ENCODE measurements around the gene CAMLG. TPM values are rescaled to one million over a fixed set of nuclear protein-coding genes. Genes with fewer than 3 reads are reported as not detected.
A peak's percentile ranks its signal among the peaks of the same experiment; 100 is the strongest.
"Not testable (repeated sequence)": the region's sequence is repeated elsewhere in the genome, so short reads cannot be mapped to it uniquely, and the experiment has no call there.

The CAMLG gene
- total RNA-seq, 1 donor from 2014 or later, result 27.7 TPM

DNA sequence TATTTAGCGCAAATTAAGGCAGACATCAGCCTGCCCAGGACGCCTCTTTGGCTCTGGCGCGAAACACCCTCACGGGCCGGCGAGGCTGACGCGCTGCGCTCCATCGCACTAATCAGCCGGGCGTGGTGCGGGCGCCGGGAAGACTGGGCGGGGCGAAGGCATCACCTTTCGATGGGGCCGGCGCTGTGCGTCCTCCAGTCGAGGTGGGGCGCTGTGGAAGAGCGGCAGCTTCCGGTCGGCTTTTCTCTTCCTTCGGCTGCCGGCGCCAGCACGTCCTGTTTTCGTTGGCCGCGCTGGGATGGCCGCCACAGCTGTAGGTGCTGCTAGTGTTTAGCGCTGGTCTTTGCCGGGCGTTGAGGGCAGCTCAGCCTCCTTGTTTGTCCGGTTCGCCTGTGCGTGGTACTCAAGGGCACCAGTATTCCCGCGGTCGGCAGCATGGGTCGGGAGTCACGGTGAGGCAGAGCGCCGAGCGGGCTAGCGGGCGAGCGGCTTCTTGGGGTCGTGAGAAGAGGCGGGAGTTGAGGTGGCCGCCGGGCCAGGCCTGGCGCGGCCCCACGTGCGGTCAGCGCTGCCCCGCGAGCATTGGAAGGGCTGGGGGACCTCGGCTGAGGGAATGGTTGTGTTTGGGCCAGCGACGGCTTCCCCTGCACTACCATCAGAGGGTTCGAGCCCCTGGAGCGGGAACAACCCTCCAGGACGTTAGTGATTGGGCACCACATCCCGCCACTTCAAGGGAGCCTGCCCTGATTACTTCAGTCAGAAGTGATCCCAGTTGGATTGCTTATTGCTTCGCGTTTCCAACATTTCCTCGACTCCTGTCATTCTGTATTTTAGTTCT is 20.4 kb downstream of the CAMLG start, which contains the start of gene DDX46:
Gene DDX46, plus strand, starts transcription at position 276 of the 838 bp plus-strand sequence. Its CDS starts 160 bp downstream, at position 436.
- peak within 1 kb of the TSS; percentile 93 for H3K27ac Mint-ChIP-seq (ENCODE audit: unreplicated experiment)
- Histone ChIP-seq H3K4me1 (ENCODE audit: insufficient read depth, low read length) (peaks cover 11% of the 10 kb centered on the region), H3K9ac (ENCODE audit: low read length) (peak within 1 kb of the TSS; percentile 94), H3K36me3 (ENCODE audit: insufficient read depth, low read length) (peaks cover under 1% of the 10 kb centered on the region), H3K4me3 (ENCODE audit: insufficient read depth, low read depth, low read length) (peak within 1 kb of the TSS; percentile 94), H2AFZ (ENCODE audit: low read depth, low read length) (peak within 1 kb of the TSS; percentile 99), H3K27me3 (ENCODE audit: insufficient read depth, low read length) (no peaks in the 10 kb centered on the region), H4K20me1 (ENCODE audit: insufficient read depth, low read length) (peaks cover 32% of the 10 kb centered on the region), H3K27ac (ENCODE audit: low read depth, low read length) (peak within 1 kb of the TSS; percentile 89), H3K4me2 (ENCODE audit: low read length) (peak within 1 kb of the TSS; percentile 95), H3K9me3 (ENCODE audit: insufficient read depth, low read depth, low read length) (no peaks in the 10 kb centered on the region), H3K79me2 (ENCODE audit: insufficient read depth, low read length) (peaks cover 52% of the 10 kb centered on the region)
- H3K36me3 Mint-ChIP-seq (ENCODE audit: low read depth, unreplicated experiment), result peaks cover under 1% of the 10 kb centered on the region
- DNase-seq (ENCODE audit: low read depth) (peak; percentile 82), FAIRE-seq (no peak)
- TF ChIP-seq, protein P1, sequence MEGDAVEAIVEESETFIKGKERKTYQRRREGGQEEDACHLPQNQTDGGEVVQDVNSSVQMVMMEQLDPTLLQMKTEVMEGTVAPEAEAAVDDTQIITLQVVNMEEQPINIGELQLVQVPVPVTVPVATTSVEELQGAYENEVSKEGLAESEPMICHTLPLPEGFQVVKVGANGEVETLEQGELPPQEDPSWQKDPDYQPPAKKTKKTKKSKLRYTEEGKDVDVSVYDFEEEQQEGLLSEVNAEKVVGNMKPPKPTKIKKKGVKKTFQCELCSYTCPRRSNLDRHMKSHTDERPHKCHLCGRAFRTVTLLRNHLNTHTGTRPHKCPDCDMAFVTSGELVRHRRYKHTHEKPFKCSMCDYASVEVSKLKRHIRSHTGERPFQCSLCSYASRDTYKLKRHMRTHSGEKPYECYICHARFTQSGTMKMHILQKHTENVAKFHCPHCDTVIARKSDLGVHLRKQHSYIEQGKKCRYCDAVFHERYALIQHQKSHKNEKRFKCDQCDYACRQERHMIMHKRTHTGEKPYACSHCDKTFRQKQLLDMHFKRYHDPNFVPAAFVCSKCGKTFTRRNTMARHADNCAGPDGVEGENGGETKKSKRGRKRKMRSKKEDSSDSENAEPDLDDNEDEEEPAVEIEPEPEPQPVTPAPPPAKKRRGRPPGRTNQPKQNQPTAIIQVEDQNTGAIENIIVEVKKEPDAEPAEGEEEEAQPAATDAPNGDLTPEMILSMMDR (IDR thresholded peaks at IDR 0.05; ENCODE audit: insufficient read depth, low read depth, low read length), result peak; percentile 52
- TF ChIP-seq EZH2 (IDR thresholded peaks at IDR 0.05; ENCODE audit: insufficient read depth, low read length), result no peak
- H3K9me3 Mint-ChIP-seq (ENCODE audit: unreplicated experiment), result no peaks in the 10 kb centered on the region
- peaks cover 8% of the 10 kb centered on the region for H3K4me1 Mint-ChIP-seq (ENCODE audit: low read depth, unreplicated experiment)
- no peaks in the 10 kb centered on the region for H3K27me3 Mint-ChIP-seq (ENCODE audit: low read depth, unreplicated experiment)
- peak within 1 kb of the TSS; percentile 99 for H3K4me3 Mint-ChIP-seq (ENCODE audit: unreplicated experiment)

DNA sequence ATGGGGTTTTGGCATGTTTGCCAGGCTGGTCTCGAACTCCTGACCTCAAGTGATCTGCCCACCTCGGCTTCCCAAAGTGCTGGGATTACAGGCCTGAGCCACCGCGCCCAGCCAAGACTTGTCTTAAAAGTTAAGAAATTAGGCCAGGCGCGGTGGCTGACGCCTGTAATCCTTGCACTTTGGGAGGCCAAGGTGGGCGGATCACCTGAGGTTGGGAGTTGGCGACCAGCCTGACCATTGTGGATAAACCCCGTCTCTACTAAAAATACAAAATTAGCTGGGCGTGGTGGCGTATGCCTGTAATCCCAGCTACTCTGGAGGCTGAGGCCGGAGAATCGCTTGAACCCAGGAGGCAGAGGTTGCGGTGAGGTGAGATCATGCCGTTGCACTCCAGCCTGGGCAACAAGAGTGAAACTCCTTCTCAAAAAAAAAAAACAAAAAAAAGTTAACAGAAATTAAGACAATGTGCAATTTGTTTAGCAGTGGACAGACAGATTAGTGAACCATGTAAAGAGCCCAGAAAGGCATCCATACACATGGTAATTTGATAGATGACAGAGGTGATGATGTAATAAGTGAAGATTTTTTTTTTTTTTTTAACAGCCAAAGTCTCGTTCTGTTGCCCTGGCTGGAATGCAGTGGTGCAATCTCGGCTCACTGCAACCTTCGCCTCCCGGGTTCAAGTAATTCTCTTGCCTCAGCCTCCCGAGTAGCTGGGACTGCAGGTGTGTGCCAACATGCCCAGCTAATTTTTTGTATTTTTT is 29.4 kb downstream of the CAMLG start:
- H3K4me2 ChIP-seq (ENCODE audit: low read length); FAIRE-seq; H3K4me1 Mint-ChIP-seq (ENCODE audit: low read depth, unreplicated experiment); H3K9ac ChIP-seq (ENCODE audit: low read length); H3K27ac ChIP-seq (ENCODE audit: low read depth, low read length); H3K4me3 Mint-ChIP-seq (ENCODE audit: unreplicated experiment); H2AFZ ChIP-seq (ENCODE audit: low read depth, low read length); H3K4me1 ChIP-seq (ENCODE audit: insufficient read depth, low read length); H3K4me3 ChIP-seq (ENCODE audit: insufficient read depth, low read depth, low read length); H3K9me3 Mint-ChIP-seq (ENCODE audit: unreplicated experiment); H3K36me3 Mint-ChIP-seq (ENCODE audit: low read depth, unreplicated experiment); H3K27me3 Mint-ChIP-seq (ENCODE audit: low read depth, unreplicated experiment); H3K9me3 ChIP-seq (ENCODE audit: insufficient read depth, low read depth, low read length); H3K27ac Mint-ChIP-seq (ENCODE audit: unreplicated experiment); H3K27me3 ChIP-seq (ENCODE audit: insufficient read depth, low read length); DNase-seq (ENCODE audit: low read depth): not testable (repeated sequence)
- Histone ChIP-seq H3K79me2 (ENCODE audit: insufficient read depth, low read length) (peaks cover 17% of the 10 kb centered on the region), H3K36me3 (ENCODE audit: insufficient read depth, low read length) (peaks cover 18% of the 10 kb centered on the region), H4K20me1 (ENCODE audit: insufficient read depth, low read length) (peaks cover 17% of the 10 kb centered on the region)

DNA sequence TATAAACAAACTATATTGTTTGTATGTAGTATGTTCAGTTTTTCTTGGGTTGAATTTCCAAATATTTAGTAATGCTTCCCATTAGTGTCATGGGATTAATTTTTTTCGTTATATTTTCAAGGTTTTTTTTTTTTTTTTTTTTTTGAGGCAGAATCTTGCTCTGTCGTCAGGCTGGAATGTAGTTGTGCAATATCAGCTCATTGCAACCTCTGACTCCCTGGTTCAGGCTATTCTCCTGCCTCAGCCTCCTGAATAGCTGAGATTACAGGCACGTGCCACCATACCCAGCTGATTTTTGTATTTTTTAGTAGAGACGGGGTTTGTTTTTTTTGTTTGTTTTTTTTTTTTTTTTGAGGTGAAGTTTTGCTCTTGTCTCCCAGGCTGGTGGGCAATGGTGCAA is 30.9 kb downstream of the CAMLG start:
- TF ChIP-seq, protein P1 (IDR thresholded peaks at IDR 0.05; ENCODE audit: insufficient read depth, low read depth, low read length), result no peak
- TF ChIP-seq EZH2 (IDR thresholded peaks at IDR 0.05; ENCODE audit: insufficient read depth, low read length), result no peak
- Histone ChIP-seq H3K79me2 (ENCODE audit: insufficient read depth, low read length) (peaks cover 4% of the 10 kb centered on the region), H3K27me3 (ENCODE audit: insufficient read depth, low read length) (no peaks in the 10 kb centered on the region), H3K27ac (ENCODE audit: low read depth, low read length) (no peak overlapping the region), H3K9me3 (ENCODE audit: insufficient read depth, low read depth, low read length) (no peaks in the 10 kb centered on the region), H3K4me1 (ENCODE audit: insufficient read depth, low read length) (no peaks in the 10 kb centered on the region), H3K36me3 (ENCODE audit: insufficient read depth, low read length) (peaks cover 24% of the 10 kb centered on the region), H4K20me1 (ENCODE audit: insufficient read depth, low read length) (peaks cover 6% of the 10 kb centered on the region), H3K9ac (ENCODE audit: low read length) (no peak overlapping the region), H3K4me3 (ENCODE audit: insufficient read depth, low read depth, low read length) (no peak overlapping the region), H2AFZ (ENCODE audit: low read depth, low read length) (no peak overlapping the region), H3K4me2 (ENCODE audit: low read length) (no peak overlapping the region)
- peaks cover 8% of the 10 kb centered on the region for H3K36me3 Mint-ChIP-seq (ENCODE audit: low read depth, unreplicated experiment)
- no peaks in the 10 kb centered on the region for H3K9me3 Mint-ChIP-seq (ENCODE audit: unreplicated experiment)
- peaks cover 1% of the 10 kb centered on the region for H3K4me1 Mint-ChIP-seq (ENCODE audit: low read depth, unreplicated experiment)
- DNase-seq (ENCODE audit: low read depth) (no peak), FAIRE-seq (no peak)
- H3K27ac Mint-ChIP-seq (ENCODE audit: unreplicated experiment), result peak overlapping the region; percentile 75
- no peaks in the 10 kb centered on the region for H3K27me3 Mint-ChIP-seq (ENCODE audit: low read depth, unreplicated experiment)
- no peak overlapping the region for H3K4me3 Mint-ChIP-seq (ENCODE audit: unreplicated experiment)
